ENCODE measurements around the gene CETN2.

CETN2 gene

DNA sequence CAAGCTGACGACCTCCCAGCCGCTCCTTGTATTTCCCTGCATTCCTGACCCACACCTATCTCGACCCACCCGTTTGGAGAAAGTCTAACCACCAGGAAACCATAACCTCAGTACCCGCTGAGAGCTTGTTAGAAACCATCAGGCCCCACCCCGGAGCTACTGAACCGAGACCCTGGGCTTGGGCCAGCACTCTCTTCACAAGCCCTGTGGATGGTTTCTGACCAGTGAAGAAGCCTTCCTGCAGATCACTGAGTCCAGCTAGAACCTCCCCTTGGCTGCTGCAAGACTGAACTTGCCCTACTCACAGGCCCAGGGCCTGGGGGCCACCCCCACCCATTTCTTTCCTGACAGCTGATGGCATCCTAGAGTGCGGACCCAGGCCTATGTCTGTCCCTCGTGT, 40.7 kb upstream of the CETN2 start:
- no peak overlapping the region for H3K4me3 ChIP-seq (ENCODE audit: control insufficient read depth, low read depth, low read length)
- DNase-seq (ENCODE audit: low read depth) = no peak
- TF ChIP-seq, protein P1, sequence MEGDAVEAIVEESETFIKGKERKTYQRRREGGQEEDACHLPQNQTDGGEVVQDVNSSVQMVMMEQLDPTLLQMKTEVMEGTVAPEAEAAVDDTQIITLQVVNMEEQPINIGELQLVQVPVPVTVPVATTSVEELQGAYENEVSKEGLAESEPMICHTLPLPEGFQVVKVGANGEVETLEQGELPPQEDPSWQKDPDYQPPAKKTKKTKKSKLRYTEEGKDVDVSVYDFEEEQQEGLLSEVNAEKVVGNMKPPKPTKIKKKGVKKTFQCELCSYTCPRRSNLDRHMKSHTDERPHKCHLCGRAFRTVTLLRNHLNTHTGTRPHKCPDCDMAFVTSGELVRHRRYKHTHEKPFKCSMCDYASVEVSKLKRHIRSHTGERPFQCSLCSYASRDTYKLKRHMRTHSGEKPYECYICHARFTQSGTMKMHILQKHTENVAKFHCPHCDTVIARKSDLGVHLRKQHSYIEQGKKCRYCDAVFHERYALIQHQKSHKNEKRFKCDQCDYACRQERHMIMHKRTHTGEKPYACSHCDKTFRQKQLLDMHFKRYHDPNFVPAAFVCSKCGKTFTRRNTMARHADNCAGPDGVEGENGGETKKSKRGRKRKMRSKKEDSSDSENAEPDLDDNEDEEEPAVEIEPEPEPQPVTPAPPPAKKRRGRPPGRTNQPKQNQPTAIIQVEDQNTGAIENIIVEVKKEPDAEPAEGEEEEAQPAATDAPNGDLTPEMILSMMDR (IDR thresholded peaks at IDR 0.05; ENCODE audit: control insufficient read depth, insufficient read depth, low read depth, low read length, missing control alignments) = no peak

DNA sequence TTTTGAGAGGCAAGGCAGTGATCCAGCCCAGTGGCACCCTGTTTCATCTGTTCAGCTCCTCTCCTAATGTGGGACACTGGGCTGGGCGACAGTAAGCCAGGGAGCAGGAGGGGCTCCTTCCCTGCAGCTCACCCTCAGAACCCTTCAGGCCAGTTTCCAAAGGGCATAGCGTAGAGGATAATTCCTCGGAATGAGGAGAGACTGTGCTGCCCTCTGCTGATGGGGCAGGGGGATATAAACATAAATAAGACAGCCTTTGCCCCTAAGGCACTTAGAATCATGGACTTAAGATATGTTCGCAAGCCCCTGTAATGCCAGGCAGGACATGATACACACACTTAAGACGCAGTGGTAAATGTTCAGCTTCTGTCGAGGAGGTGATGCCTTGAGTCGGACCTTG, 39.4 kb upstream of the CETN2 start:
- TF ChIP-seq, protein P1 (IDR thresholded peaks at IDR 0.05; ENCODE audit: control insufficient read depth, insufficient read depth, low read depth, low read length, missing control alignments) = no peak
- no peak for DNase-seq (ENCODE audit: low read depth)
- no peak overlapping the region for H3K4me3 ChIP-seq (ENCODE audit: control insufficient read depth, low read depth, low read length)

- no peak for DNase-seq (ENCODE audit: low read depth)
- no peak overlapping the region for H3K4me3 ChIP-seq (ENCODE audit: control insufficient read depth, low read depth, low read length)
- TF ChIP-seq, protein P1 (IDR thresholded peaks at IDR 0.05; ENCODE audit: control insufficient read depth, insufficient read depth, low read depth, low read length, missing control alignments) = no peak
These were observed 35.8 kb upstream of the CETN2 start for GRCh38 chrX:152866386-152866785.

DNA sequence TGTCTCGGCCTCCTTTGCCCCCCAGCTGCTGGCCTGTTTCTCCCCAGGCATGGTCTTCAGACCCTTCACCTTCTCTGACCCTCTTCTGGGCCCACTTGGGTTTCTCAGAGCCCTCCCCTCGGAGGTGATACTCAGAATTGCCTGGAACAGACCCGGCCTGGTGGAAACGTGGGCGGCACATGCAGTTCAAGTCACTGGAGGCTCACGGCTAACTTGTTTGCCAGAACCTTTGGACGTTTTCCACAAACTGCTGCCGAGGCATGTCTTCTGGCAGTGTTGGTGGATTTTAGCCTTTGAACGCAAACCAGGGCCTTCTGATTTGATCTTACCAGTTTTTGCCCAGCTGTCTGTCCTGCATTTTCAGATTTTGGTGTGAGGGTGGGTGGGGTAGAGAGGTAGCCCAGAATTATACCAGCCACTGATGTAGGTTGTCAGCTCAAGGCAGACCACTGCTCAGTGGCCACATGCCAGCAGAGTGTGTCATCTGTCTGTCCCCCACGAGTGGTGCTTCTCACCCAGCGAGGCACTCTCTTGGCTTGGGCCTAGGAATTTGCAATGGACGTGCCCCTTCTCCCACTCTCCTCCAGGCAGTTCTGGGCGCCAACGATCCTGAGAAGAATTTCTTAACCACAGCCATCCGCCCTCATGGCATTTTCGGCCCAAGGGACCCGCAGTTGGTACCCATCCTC, 34.8 kb upstream of the CETN2 start:
- TF ChIP-seq, protein P1 (IDR thresholded peaks at IDR 0.05; ENCODE audit: control insufficient read depth, insufficient read depth, low read depth, low read length, missing control alignments) = no peak
- H3K4me3 ChIP-seq (ENCODE audit: control insufficient read depth, low read depth, low read length) = no peak overlapping the region
- no peak for DNase-seq (ENCODE audit: low read depth)

GRCh38 chrX:152861826-152862225, 31.3 kb upstream of the CETN2 start:
- TF ChIP-seq, protein P1 (IDR thresholded peaks at IDR 0.05; ENCODE audit: control insufficient read depth, insufficient read depth, low read depth, low read length, missing control alignments) = no peak
- DNase-seq (ENCODE audit: low read depth) = no peak
- no peak overlapping the region for H3K4me3 ChIP-seq (ENCODE audit: control insufficient read depth, low read depth, low read length)

- no peak overlapping the region for H3K4me3 ChIP-seq (ENCODE audit: control insufficient read depth, low read depth, low read length)
- no peak for DNase-seq (ENCODE audit: low read depth)
- TF ChIP-seq, protein P1 (IDR thresholded peaks at IDR 0.05; ENCODE audit: control insufficient read depth, insufficient read depth, low read depth, low read length, missing control alignments) = no peak
These were observed 30.6 kb upstream of the CETN2 start for GRCh38 chrX:152861116-152861515.

Measured in AG09309 (cell line).